OCI-LY7 (cell line): Measurements from ENCODE around the gene DTWD2. TPM values are rescaled to one million over a fixed set of nuclear protein-coding genes. Genes with fewer than 3 reads are reported as not detected.
A peak's percentile ranks its signal among the peaks of the same experiment; 100 is the strongest.

ENCODE experiments used
- BruUV-seq: library from RNA; stranded (reverse); fragments of 400-500 nt; replicated peaks from 2 replicates; lab custom pipeline; 2021; lab: Mats Ljungman, UMichigan
- CTCF ChIA-PET: fragments of 300-600 bp; sonication (Branson Sonifier 250); formaldehyde crosslinking; loops from one replicate; lab custom pipeline; 2022; ENCODE audit warnings: antibody characterized with exemption; ENCODE audit not compliant: unreplicated experiment; lab: Charles Lee
- POLR2A ChIA-PET: fragments of 300-600 bp; sonication (Branson Sonifier 250); formaldehyde crosslinking; loops from one replicate; lab custom pipeline; 2022; ENCODE audit warnings: antibody characterized with exemption; lab: Charles Lee
- DNase-seq: peaks from one replicate; pipeline ENCODE4 v3.0.0-alpha.2; 2015; ENCODE audit warnings: low spot score
- H2AFZ ChIP-seq: fragments of 200-600 bp; sonication (generic), shearing (Covaris generic); 2 replicates; pipeline ENCODE4 v1.6.1; 2014; ENCODE audit warnings: mild to moderate bottlenecking, antibody characterized with exemption, low read length, moderate library complexity
- H3K27ac ChIP-seq: fragments of 200-600 bp; sonication (generic); 2 replicates; pipeline ENCODE4 v1.5.1; 2014; ENCODE audit warnings: mixed run types, low read depth, mild to moderate bottlenecking, moderate library complexity, low read length, inconsistent platforms; ENCODE audit not compliant: poor library complexity, severe bottlenecking
- H3K36me3 ChIP-seq: fragments of 200-600 bp; sonication (generic); 2 replicates; pipeline ENCODE4 v1.6.1; 2014; ENCODE audit warnings: mild to moderate bottlenecking, antibody characterized with exemption, low read length, moderate library complexity, mixed read lengths; ENCODE audit not compliant: insufficient read depth
- H3K4me1 ChIP-seq: fragments of 200-600 bp; sonication (generic); 2 replicates; pipeline ENCODE4 v1.5.1; 2014; ENCODE audit warnings: mild to moderate bottlenecking, low read length; ENCODE audit not compliant: insufficient read depth, poor library complexity, severe bottlenecking
- H3K4me2 ChIP-seq: fragments of 200-600 bp; sonication (generic); 2 replicates; pipeline ENCODE4 v1.6.1; 2014; ENCODE audit warnings: mild to moderate bottlenecking, low read length
- H3K4me3 ChIP-seq: fragments of 200-600 bp; sonication (generic); 2 replicates; pipeline ENCODE4 v1.5.1; 2014; ENCODE audit warnings: mild to moderate bottlenecking, low read depth, low read length; ENCODE audit not compliant: poor library complexity, severe bottlenecking
- H3K79me2 ChIP-seq: fragments of 200-600 bp; sonication (generic); 2 replicates; pipeline ENCODE4 v1.6.1; 2016; ENCODE audit warnings: low read depth, mild to moderate bottlenecking, low read length, moderate library complexity, mixed read lengths; ENCODE audit not compliant: insufficient read depth
- H3K9me2 ChIP-seq: fragments of 200-600 bp; sonication (generic); 2 replicates; pipeline ENCODE4 v1.6.1; 2016; ENCODE audit warnings: mild to moderate bottlenecking, low read length, mixed read lengths; ENCODE audit not compliant: insufficient read depth
- H3K9me3 ChIP-seq: fragments of 200-600 bp; sonication (generic); 2 replicates; pipeline ENCODE4 v1.6.1; 2014; ENCODE audit warnings: mild to moderate bottlenecking, mixed run types, low read length, mixed read lengths
- H4K20me1 ChIP-seq: fragments of 200-600 bp; sonication (generic); 2 replicates; pipeline ENCODE4 v1.6.1; 2014; ENCODE audit warnings: mild to moderate bottlenecking, antibody characterized with exemption, low read length, moderate library complexity, mixed read lengths; ENCODE audit not compliant: insufficient read depth
- CTCF ChIP-seq: fragments of 200-600 bp; sonication (generic); conservative IDR thresholded peaks from 2 replicates; pipeline ENCODE4 v1.5.1; 2014; ENCODE audit warnings: mild to moderate bottlenecking, antibody characterized with exemption, low read length, moderate library complexity, mixed read lengths
- EZH2phosphoT487 ChIP-seq: fragments of 200-600 bp; sonication (generic); IDR thresholded peaks from 2 replicates; pipeline ENCODE4 v1.6.1; 2018; ENCODE audit warnings: low read depth, borderline replicate concordance, mild to moderate bottlenecking, mixed run types, antibody characterized with exemption, low read length, moderate library complexity, mixed read lengths
- intact Hi-C: fragments of 100-400 bp; cut with micrococcal nuclease; formaldehyde crosslinking; loops from one replicate; pipeline ENCODE4 v1.10.0; 2022; ENCODE audit not compliant: unreplicated experiment
- total RNA-seq, 2 experiments: library from RNA; depleted of rRNA in 1 of 2; stranded (reverse); fragments of >200 nt in 1 of 2; shearing (Covaris generic) in 1 of 2; gene quantifications; 2 replicates each; pipeline ENCODE4 v1.2.3, GENCODE V29; 2014 to 2022

DTWD2 gene
- total RNA-seq, 2 experiments from 2014 or later = 4.2 to 6.4 TPM

DNA sequence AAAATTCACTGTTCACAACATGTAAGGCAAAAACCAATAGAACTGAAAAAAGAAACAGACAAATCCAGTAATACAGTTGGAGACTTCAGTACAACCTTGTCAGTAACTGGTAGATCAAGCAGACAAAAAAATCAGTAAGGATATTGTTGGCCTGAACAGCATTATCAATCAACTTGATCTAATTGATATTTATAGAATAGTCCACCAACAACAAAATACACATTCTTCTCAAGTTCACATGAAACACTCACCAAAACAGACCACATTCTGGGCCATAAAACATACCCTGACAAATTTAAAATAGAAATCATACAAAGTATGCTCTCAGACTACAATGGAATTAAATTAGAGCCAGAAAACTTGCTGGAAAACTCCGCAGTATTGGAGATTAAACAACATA lies 56.8 kb downstream of the DTWD2 start:
- H3K4me1 ChIP-seq = no peaks in the 10 kb centered on the region
- BruUV-seq = no TSS peak
- no peak overlapping the region for H3K27ac ChIP-seq
- H3K79me2 ChIP-seq = no peaks in the 10 kb centered on the region
- no peak for TF ChIP-seq CTCF
- TF ChIP-seq EZH2phosphoT487 = no peak
- ChIA-PET CTCF (no interaction called here), POLR2A (interaction anchor here (1.1 kb wide), 1 partner anchor 22 kb away, joined by 4 read pairs; no protein-coding TSS in a partner anchor)
- no peak for DNase-seq
- H3K9me3 ChIP-seq = no peaks in the 10 kb centered on the region
- H3K36me3 ChIP-seq = no peaks in the 10 kb centered on the region
- no peaks in the 10 kb centered on the region for H4K20me1 ChIP-seq
- no peak overlapping the region for H2AFZ ChIP-seq
- intact Hi-C loops = no loop called here
- no peaks in the 10 kb centered on the region for H3K9me2 ChIP-seq
- no peak overlapping the region for H3K4me3 ChIP-seq
- no peak overlapping the region for H3K4me2 ChIP-seq

- Histone ChIP-seq H3K4me3 (no peak overlapping the region), H3K4me2 (no peak overlapping the region), H3K9me2 (no peaks in the 10 kb centered on the region), H3K36me3 (no peaks in the 10 kb centered on the region), H2AFZ (no peak overlapping the region), H3K4me1 (no peaks in the 10 kb centered on the region), H3K27ac (no peak overlapping the region), H3K79me2 (no peaks in the 10 kb centered on the region), H3K9me3 (no peaks in the 10 kb centered on the region), H4K20me1 (no peaks in the 10 kb centered on the region)
- DNase-seq = no peak
- TF ChIP-seq EZH2phosphoT487 = no peak
- no peak for TF ChIP-seq CTCF
- no TSS peak for BruUV-seq
- POLR2A ChIA-PET = interaction anchor here (0.7 kb wide), 1 partner anchor 47 kb away, joined by 3 read pairs; no protein-coding TSS in a partner anchor
- CTCF ChIA-PET = no interaction called here
- intact Hi-C loops = no loop called here
Measured at GRCh38 chr5:118924006-118924389, 64.3 kb downstream of the DTWD2 start.

DNA sequence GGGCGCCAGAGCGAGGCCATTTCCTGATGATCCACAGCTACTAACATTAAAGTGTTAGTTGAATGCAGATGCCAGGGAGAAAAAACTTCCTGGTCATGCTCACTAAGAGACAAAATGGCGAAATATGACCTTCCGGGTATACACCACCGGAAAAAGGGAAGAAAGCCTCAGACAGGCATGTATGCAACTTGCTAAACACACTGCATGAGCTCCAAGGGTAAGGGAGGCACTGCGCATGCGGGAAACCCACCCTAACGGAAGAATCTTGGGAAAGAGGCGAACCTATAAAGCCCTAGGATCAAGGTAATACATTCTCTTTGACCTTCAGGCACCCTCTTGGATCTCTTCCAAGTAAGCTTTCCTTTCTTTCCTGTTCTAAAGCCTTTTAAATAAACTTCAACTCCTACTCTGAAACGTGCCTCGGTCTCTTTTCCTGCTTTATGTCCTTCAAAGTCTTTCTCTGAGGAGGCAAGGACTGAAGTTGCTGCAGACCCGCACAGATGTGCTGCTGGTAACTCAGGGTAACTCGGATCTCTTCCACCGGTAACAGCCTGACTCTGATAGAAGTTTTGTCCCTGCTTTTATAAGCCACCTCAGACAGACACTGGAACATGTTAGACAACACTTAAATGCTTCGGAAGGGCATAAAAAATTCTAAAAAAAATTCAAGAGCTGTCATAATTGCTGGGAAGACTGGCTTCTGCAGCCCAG lies 64.9 kb downstream of the DTWD2 start:
- intact Hi-C loops = no loop called here
- H2AFZ ChIP-seq = 0 out of 2 replicates have a peak overlapping the region, but pooled peaks have one; percentile 44
- no peak for DNase-seq

More for the DNA sequence above, 64.9 kb downstream of the DTWD2 start:
- ChIA-PET CTCF (no interaction called here), POLR2A (interaction anchor here (0.7 to 1.0 kb wide), 2 partner anchors 21 to 46 kb away, joined by 3 read pairs; no protein-coding TSS in a partner anchor)
- Histone ChIP-seq H3K9me3 (no peaks in the 10 kb centered on the region), H3K4me1 (no peaks in the 10 kb centered on the region), H3K4me3 (no peak overlapping the region), H3K79me2 (no peaks in the 10 kb centered on the region), H4K20me1 (no peaks in the 10 kb centered on the region), H3K27ac (no peak overlapping the region), H3K9me2 (no peaks in the 10 kb centered on the region), H3K36me3 (no peaks in the 10 kb centered on the region), H3K4me2 (no peak overlapping the region)
- BruUV-seq = no TSS peak
- TF ChIP-seq EZH2phosphoT487 (no peak), CTCF (no peak)
